Prostate gland (tissue), 2 donors: ENCODE results near the gene MYBBP1A.

Experiments used
- POLR2AphosphoS5 ChIP-seq: sonication (generic); formaldehyde crosslinking; IDR thresholded peaks from one replicate; pipeline ENCODE4 v1.6.1; 2017; ENCODE audit warnings: antibody characterized with exemption
- TF ChIP-seq, protein P1 (sequence below), 4 experiments: fragments of 200-600 bp in 2 of 4; fragments of 450-650 bp in 2 of 4; sonication (generic) in 2 of 4; IDR thresholded peaks; 1 replicate in 3 of 4; 2 replicates in 1 of 4; pipeline ENCODE4 v1.5.1; 2016 to 2019; ENCODE audit warnings: antibody characterized with exemption in 4 of 4, mild to moderate bottlenecking in 2 of 4, moderate library complexity in 2 of 4

DNA sequence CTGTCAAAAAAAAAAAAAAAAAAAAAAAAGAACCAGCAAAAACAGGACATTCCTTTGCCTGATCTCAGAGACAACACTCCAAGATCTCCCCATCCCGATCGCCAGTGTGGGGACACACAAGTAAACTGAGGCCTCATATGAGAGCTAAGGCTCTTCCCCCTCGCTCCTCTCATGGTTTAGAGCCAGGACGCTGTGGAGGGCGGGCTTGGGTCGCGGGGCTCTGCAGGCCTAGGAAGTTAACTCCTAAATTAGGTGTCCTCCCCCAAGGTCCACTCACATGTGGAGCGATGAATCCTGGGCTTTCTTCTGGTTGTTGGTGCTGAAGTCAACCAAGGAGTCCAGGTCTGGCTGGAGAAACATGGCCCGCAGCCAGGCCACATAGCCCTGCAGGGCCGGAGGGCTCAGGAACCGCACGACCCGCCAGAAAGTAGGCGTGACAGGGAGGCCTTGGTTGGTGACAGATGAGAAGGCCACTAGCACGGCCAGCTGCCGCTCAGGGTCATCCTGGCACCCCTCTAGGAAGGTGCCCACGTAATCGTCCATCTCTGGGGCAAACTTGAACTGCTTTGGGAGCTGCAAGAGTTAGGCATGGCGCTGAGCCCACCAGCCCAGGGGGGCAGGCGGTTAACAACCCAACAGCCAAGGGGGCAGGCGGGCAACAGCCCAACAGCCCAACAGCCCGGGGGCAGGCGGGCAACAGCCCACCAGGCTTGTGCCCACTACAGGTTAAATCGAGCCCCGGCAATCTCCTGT, 5.2 kb downstream of the MYBBP1A start:
- TF ChIP-seq, protein P1, sequence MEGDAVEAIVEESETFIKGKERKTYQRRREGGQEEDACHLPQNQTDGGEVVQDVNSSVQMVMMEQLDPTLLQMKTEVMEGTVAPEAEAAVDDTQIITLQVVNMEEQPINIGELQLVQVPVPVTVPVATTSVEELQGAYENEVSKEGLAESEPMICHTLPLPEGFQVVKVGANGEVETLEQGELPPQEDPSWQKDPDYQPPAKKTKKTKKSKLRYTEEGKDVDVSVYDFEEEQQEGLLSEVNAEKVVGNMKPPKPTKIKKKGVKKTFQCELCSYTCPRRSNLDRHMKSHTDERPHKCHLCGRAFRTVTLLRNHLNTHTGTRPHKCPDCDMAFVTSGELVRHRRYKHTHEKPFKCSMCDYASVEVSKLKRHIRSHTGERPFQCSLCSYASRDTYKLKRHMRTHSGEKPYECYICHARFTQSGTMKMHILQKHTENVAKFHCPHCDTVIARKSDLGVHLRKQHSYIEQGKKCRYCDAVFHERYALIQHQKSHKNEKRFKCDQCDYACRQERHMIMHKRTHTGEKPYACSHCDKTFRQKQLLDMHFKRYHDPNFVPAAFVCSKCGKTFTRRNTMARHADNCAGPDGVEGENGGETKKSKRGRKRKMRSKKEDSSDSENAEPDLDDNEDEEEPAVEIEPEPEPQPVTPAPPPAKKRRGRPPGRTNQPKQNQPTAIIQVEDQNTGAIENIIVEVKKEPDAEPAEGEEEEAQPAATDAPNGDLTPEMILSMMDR (IDR thresholded peaks at IDR 0.05): no peak
- TF ChIP-seq POLR2AphosphoS5: no peak
